Left lung (tissue), 10 donors: Measurements from ENCODE around the gene POLR1A. TPM values are rescaled to one million over a fixed set of nuclear protein-coding genes. Genes with fewer than 3 reads are reported as not detected.

ENCODE experiments used
- ATAC-seq: fragments of 200-7000 bp; cut with Tn5 transposase; one replicate; pipeline ENCODE4 v1.9.1; 2020; ENCODE audit warnings: moderate library complexity
- DNase-seq, 4 donors: peaks; one replicate each; pipeline ENCODE4 v3.0.0-alpha.2; 2013 to 2020
- H3K27ac ChIP-seq, 2 donors: fragments of 200-600 bp; sonication (generic) in 1 of 2; one replicate each; pipeline versions ENCODE4 v1.5.0 to v1.8.0; 2020 to 2021
- H3K27me3 ChIP-seq, 2 donors: fragments of 200-600 bp; sonication (generic) in 1 of 2; one replicate each; pipeline versions ENCODE4 v1.5.0 to v1.8.0; 2020 to 2021
- H3K36me3 ChIP-seq, 2 donors: fragments of 200-600 bp; sonication (generic) in 1 of 2; one replicate each; pipeline versions ENCODE4 v1.5.0 to v1.8.0; 2020 to 2021
- H3K4me1 ChIP-seq, 2 donors: fragments of 200-600 bp; one replicate each; pipeline ENCODE4 v1.8.0; 2021
- H3K4me3 ChIP-seq, 2 donors: fragments of 200-600 bp; sonication (generic) in 1 of 2; one replicate each; pipeline versions ENCODE4 v1.5.0 to v1.8.0; 2020 to 2021; ENCODE audit warnings: mild to moderate bottlenecking in 1 of 2
- H3K9me3 ChIP-seq, 2 donors: fragments of 200-600 bp; sonication (generic) in 1 of 2; one replicate each; pipeline versions ENCODE4 v1.5.0 to v1.8.0; 2020 to 2021
- intact Hi-C, 2 donors: fragments of 100-400 bp; cut with DNase I; formaldehyde crosslinking; loops; one replicate each; pipeline versions ENCODE4 v1.11.2 to v1.14.2; 2022
- polyA plus RNA-seq, 6 donors: library from polyadenylated mRNA; unstranded; fragments of 120-200 nt; gene quantifications; one replicate each; pipeline ENCODE4 v1.2.1, GENCODE V29; 2013; ENCODE audit not compliant: insufficient read length in 6 of 6
- total RNA-seq, 2 donors: library from RNA; stranded (reverse); fragmentation: NEBNext Ultra II Directional; extraction: Animal tissue kit (Norgen Biotek cat#: 25700); gene quantifications; one replicate each; pipeline ENCODE4 v1.2.1, GENCODE V29; 2021
- TF ChIP-seq, protein P1 (sequence below), 2 donors: fragments of 200-600 bp; sonication (generic) in 1 of 2; IDR thresholded peaks; one replicate each; pipeline versions ENCODE4 v1.5.0 to v1.8.0; 2021; ENCODE audit warnings: antibody characterized with exemption in 2 of 2
- donor health status: DM: no; HTN: yes; CAD: no.
- donor health status: DM: no; HTN: no; CAD: no.

POLR1A gene
- total and polyA plus RNA-seq, 8 donors = 18.6 to 34.7 (median 21.9) TPM

DNA sequence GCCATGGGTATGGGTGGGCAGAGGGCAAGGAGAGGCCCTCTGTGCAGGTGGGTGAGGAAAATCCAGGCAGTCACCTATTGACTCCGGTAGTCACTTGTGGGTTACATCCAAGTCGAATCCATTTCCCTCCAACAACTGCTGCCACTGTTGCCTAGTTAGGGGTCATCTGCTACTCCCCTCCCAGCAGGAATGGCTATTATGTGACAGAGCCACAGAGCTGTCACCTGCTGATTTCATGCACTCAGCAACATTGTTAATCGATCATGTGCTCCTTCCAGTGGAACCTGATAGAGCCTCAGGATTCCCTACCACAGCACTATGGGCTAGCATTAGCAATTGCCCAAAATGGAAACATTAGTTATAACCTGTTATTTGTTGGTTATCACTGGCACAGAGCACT is 31.4 kb downstream of the POLR1A start:
- H3K36me3 ChIP-seq = peaks cover 0 to 62% of the 10 kb centered on the region in 2 donors
- TF ChIP-seq, protein P1, sequence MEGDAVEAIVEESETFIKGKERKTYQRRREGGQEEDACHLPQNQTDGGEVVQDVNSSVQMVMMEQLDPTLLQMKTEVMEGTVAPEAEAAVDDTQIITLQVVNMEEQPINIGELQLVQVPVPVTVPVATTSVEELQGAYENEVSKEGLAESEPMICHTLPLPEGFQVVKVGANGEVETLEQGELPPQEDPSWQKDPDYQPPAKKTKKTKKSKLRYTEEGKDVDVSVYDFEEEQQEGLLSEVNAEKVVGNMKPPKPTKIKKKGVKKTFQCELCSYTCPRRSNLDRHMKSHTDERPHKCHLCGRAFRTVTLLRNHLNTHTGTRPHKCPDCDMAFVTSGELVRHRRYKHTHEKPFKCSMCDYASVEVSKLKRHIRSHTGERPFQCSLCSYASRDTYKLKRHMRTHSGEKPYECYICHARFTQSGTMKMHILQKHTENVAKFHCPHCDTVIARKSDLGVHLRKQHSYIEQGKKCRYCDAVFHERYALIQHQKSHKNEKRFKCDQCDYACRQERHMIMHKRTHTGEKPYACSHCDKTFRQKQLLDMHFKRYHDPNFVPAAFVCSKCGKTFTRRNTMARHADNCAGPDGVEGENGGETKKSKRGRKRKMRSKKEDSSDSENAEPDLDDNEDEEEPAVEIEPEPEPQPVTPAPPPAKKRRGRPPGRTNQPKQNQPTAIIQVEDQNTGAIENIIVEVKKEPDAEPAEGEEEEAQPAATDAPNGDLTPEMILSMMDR (IDR thresholded peaks at IDR 0.05) = no peak
- DNase-seq = no peak

DNA sequence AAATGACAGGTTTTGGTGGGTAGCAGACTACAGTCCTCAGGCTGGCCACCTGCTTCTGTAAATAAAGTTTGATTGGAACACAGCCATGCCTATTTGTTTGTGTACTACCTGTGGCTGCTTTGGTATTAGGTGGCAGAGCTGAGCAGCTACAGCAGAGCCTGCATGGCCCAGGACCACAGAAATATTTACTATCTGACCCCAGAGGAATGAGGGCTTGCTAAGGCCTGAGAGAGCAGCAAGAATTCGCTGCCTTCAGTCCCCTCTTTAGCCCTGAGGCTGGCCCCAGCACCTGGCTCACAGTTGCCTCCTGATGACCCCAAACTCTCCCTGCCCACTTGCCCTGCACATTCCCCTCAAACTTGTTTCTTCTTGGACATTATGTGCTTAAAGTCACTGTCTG is 32.5 kb downstream of the POLR1A start:
- intact Hi-C loops = no loop called here
- no peak overlapping the region for H3K4me3 ChIP-seq
- DNase-seq = no peak
- no peak for ATAC-seq
- peaks cover 0 to 72% of the 10 kb centered on the region in 2 donors for H3K36me3 ChIP-seq
- peaks cover 10 to 11% of the 10 kb centered on the region in 2 donors for H3K4me1 ChIP-seq
- no peaks in the 10 kb centered on the region for H3K9me3 ChIP-seq
- peak overlapping the region in 1 of 2 donors; percentile 25 for H3K27ac ChIP-seq
- TF ChIP-seq, protein P1 (IDR thresholded peaks at IDR 0.05) = no peak
- H3K27me3 ChIP-seq = no peaks in the 10 kb centered on the region

More for the DNA sequence above, 31.4 kb downstream of the POLR1A start:
- no peaks in the 10 kb centered on the region for H3K9me3 ChIP-seq
- H3K4me3 ChIP-seq = no peak overlapping the region
- intact Hi-C loops = no loop called here
- no peaks in the 10 kb centered on the region for H3K27me3 ChIP-seq
- no peak for ATAC-seq
- peaks cover 10 to 11% of the 10 kb centered on the region in 2 donors for H3K4me1 ChIP-seq
- no peak overlapping the region for H3K27ac ChIP-seq

DNA sequence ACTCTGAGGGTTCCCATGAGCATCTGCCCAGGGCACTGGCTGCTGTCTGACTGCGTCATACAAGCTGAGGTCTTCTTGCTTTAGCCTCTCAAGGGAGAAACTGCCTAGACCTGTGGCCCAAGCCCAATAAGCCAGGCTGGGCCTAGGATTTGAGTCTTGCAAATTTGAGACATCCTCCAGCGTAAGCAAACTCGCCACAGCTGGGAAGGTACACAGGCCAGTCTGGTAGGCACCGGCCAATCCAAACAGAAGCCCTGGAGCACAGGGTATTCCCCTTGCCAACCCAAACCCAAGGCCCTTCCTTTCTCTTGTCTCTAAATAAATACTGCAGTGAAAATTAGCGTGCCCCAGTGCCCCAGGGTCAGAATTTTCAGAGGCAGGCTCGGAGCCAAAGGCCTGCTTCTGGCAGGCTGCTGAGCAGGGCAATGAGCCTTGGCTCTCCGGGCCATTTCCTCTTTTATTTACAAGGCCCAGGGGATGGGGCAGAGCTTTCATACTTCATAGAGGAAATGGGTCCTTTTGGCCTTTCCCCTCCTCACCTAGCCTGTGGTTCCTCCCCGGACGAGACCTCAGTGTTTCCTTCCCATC is 33.3 kb downstream of the POLR1A start:
- DNase-seq (peak in 2 of 4 donors; percentile 16 to 68), ATAC-seq (peak; percentile 82)
- no peaks in the 10 kb centered on the region for H3K27me3 ChIP-seq
- no peak overlapping the region for H3K4me3 ChIP-seq
- H3K27ac ChIP-seq = peak overlapping the region; percentile 25 to 66
- H3K36me3 ChIP-seq = peaks cover 0 to 73% of the 10 kb centered on the region in 2 donors
- intact Hi-C loops = no loop called here
- TF ChIP-seq, protein P1 (IDR thresholded peaks at IDR 0.05) = no peak
- peaks cover 10 to 11% of the 10 kb centered on the region in 2 donors for H3K4me1 ChIP-seq
- H3K9me3 ChIP-seq = no peaks in the 10 kb centered on the region

DNA sequence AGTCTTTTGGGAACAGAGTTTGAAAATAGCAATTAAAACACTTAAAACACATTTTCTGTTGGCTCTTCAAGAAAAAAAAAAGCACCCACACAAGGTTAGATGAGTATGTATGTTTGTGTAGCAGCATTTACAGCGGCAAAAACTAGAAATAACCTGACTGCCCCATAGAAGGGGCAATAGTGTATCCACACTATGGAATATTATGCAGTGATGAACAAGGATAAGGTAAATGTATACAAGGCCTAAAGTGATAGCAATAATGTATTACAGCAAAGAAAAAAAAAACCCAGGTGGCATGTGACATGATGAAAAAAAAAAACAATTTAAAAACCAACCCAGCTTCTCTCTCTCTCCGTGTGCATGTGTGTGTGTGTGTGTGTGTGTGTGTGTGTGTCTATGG is 34.8 kb downstream of the POLR1A start:
- Histone ChIP-seq H3K27me3 (no peaks in the 10 kb centered on the region), H3K4me3 (no peak overlapping the region), H3K9me3 (no peaks in the 10 kb centered on the region), H3K36me3 (peaks cover 0 to 70% of the 10 kb centered on the region in 2 donors), H3K4me1 (peaks cover 10 to 11% of the 10 kb centered on the region in 2 donors), H3K27ac (no peak overlapping the region)
- intact Hi-C loops = no loop called here
- ATAC-seq = no peak
- TF ChIP-seq, protein P1 (IDR thresholded peaks at IDR 0.05) = no peak
- DNase-seq = no peak

DNA sequence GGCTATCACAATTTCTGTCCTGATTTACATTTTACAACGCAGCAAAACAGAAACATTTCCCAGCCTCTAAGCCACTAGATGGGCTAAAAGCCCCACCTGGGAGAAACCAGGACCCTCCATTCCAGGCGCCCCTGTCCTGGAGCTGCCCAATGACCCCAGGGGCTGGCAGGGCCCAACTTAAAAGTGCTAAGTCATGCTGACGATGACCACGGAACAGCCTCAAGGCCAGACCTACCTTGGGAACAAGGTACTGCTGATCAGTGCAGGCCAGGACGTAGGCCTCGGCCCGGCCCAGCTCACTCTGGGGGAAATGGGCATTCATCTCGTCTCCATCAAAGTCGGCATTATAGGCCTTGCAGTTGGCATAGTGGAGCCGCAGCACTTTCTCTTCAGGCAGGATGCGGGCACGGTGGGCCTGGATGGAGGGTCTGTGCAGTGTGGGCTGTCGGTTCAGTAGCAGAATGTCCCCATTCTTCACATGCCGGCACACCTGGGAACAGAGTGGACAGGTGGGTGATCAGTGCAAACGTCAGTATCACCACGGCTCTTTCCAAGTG is 35.8 kb downstream of the POLR1A start:
- no peaks in the 10 kb centered on the region for H3K27me3 ChIP-seq
- H3K27ac ChIP-seq = no peak overlapping the region
- no peaks in the 10 kb centered on the region for H3K9me3 ChIP-seq
- TF ChIP-seq, protein P1 (IDR thresholded peaks at IDR 0.05) = no peak
- no peak overlapping the region for H3K4me3 ChIP-seq
- DNase-seq = no peak
- ATAC-seq = no peak
- intact Hi-C loops = no loop called here
- peaks cover 0 to 75% of the 10 kb centered on the region in 2 donors for H3K36me3 ChIP-seq
- peaks cover 10 to 11% of the 10 kb centered on the region in 2 donors for H3K4me1 ChIP-seq
